Liver (tissue), 9 donors: ENCODE results near the gene ITPKB. TPM values are rescaled to one million over a fixed set of nuclear protein-coding genes. Genes with fewer than 3 reads are reported as not detected.

Source experiments
- DNase-seq: peaks from one replicate; pipeline ENCODE4 v3.0.0-alpha.2; 2017; ENCODE audit warnings: low spot score
- H3K27ac ChIP-seq, 2 donors: one replicate each; pipeline ENCODE4 v1.7.0; 2013; ENCODE audit warnings: inconsistent platforms in 2 of 2, low read length in 2 of 2, control low read depth in 1 of 2, low read depth in 1 of 2, mild to moderate bottlenecking in 1 of 2
- H3K27me3 ChIP-seq, 4 donors: one replicate each; pipeline versions ENCODE4 v1.6.1 to v1.7.0; 2013; ENCODE audit warnings: low read length in 3 of 4, inconsistent platforms in 1 of 4, mild to moderate bottlenecking in 1 of 4, moderate library complexity in 1 of 4; ENCODE audit not compliant: control insufficient read depth in 4 of 4, insufficient read depth in 4 of 4
- H3K36me3 ChIP-seq, 4 donors: one replicate each; pipeline versions ENCODE4 v1.6.1 to v1.7.0; 2013; ENCODE audit warnings: low read length in 3 of 4, mild to moderate bottlenecking in 3 of 4, low read depth in 1 of 4, moderate library complexity in 1 of 4; ENCODE audit not compliant: control insufficient read depth in 4 of 4, insufficient read depth in 3 of 4
- H3K4me1 ChIP-seq, 4 donors: one replicate each; pipeline versions ENCODE4 v1.6.1 to v1.7.0; 2013; ENCODE audit warnings: low read length in 3 of 4, mild to moderate bottlenecking in 3 of 4, moderate library complexity in 1 of 4; ENCODE audit not compliant: control insufficient read depth in 4 of 4, insufficient read depth in 4 of 4
- H3K4me3 ChIP-seq, 3 donors: one replicate each; pipeline versions ENCODE4 v1.6.1 to v1.7.0; 2013; ENCODE audit warnings: low read length in 3 of 3, control low read depth in 1 of 3, low read depth in 1 of 3, mild to moderate bottlenecking in 1 of 3
- H3K9ac ChIP-seq, 2 donors: one replicate each; pipeline ENCODE4 v1.7.0; 2013; ENCODE audit warnings: low read length in 2 of 2, mild to moderate bottlenecking in 2 of 2, moderate library complexity in 2 of 2, control low read depth in 1 of 2, low read depth in 1 of 2
- H3K9me3 ChIP-seq, 4 donors: one replicate each; pipeline versions ENCODE4 v1.6.1 to v1.7.0; 2013; ENCODE audit warnings: low read length in 3 of 4; ENCODE audit not compliant: control insufficient read depth in 4 of 4
- CTCF ChIP-seq: fragments of 150-350 bp; IDR thresholded peaks from 2 replicates; pipeline ENCODE4 v1.5.1; 2017; ENCODE audit warnings: improper control_type of control experiment, low read depth, low read length; ENCODE audit not compliant: missing input control
- EGR1 ChIP-seq, 2 donors: IDR thresholded peaks; 2 replicates each; pipeline ENCODE4 v1.6.1; 2016 to 2018; ENCODE audit warnings: antibody characterized with exemption in 2 of 2, low read depth in 2 of 2
- FOXA1 ChIP-seq: IDR thresholded peaks from 2 replicates; pipeline ENCODE4 v1.6.1; 2016; ENCODE audit warnings: antibody characterized with exemption
- FOXA2 ChIP-seq: IDR thresholded peaks from 2 replicates; pipeline ENCODE4 v1.6.1; 2016; ENCODE audit warnings: antibody characterized with exemption
- GABPA ChIP-seq, 2 donors: IDR thresholded peaks in 1 of 2; conservative IDR thresholded peaks in 1 of 2; 2 replicates each; pipeline ENCODE4 v1.6.1; 2016; ENCODE audit warnings: antibody characterized with exemption in 2 of 2, mild to moderate bottlenecking in 1 of 2, moderate library complexity in 1 of 2
- HNF4G ChIP-seq: IDR thresholded peaks from 2 replicates; pipeline ENCODE4 v1.6.1; 2016; ENCODE audit warnings: antibody characterized with exemption
- JUND ChIP-seq, 2 donors: IDR thresholded peaks; 2 replicates each; pipeline ENCODE4 v1.6.1; 2016; ENCODE audit warnings: antibody characterized with exemption in 2 of 2
- MAX ChIP-seq: IDR thresholded peaks from 2 replicates; pipeline ENCODE4 v1.6.1; 2016; ENCODE audit warnings: antibody characterized with exemption
- NR2F2 ChIP-seq: IDR thresholded peaks from 2 replicates; pipeline ENCODE4 v1.6.1; 2016; ENCODE audit warnings: antibody characterized with exemption
- RAD21 ChIP-seq, 2 donors: IDR thresholded peaks; 2 replicates each; pipeline ENCODE4 v1.6.1; 2016; ENCODE audit warnings: antibody characterized with exemption in 2 of 2, mild to moderate bottlenecking in 2 of 2
- REST ChIP-seq: IDR thresholded peaks from 2 replicates; pipeline ENCODE4 v1.6.1; 2016; ENCODE audit warnings: antibody characterized with exemption, mild to moderate bottlenecking
- RXRA ChIP-seq, 2 donors: IDR thresholded peaks; 2 replicates each; pipeline ENCODE4 v1.6.1; 2017 to 2018; ENCODE audit warnings: antibody characterized with exemption in 2 of 2, mild to moderate bottlenecking in 1 of 2
- TAF1 ChIP-seq: conservative IDR thresholded peaks from 2 replicates; pipeline ENCODE4 v1.6.1; 2016; ENCODE audit warnings: antibody characterized with exemption, mild to moderate bottlenecking
- YY1 ChIP-seq: IDR thresholded peaks from 2 replicates; pipeline ENCODE4 v1.6.1; 2016; ENCODE audit warnings: antibody characterized with exemption, mild to moderate bottlenecking
- ZBTB33 ChIP-seq: IDR thresholded peaks from 2 replicates; pipeline ENCODE4 v1.6.1; 2016; ENCODE audit warnings: antibody characterized with exemption
- WGBS: extraction: QIAGEN DNeasy Blood & Tissue Kit; methylation state at CpG from one replicate; pipeline ENCODE4 v1.1.7; 2013; 5-methylcytosine and 5-hydroxymethylcytosine counted together
- polyA plus RNA-seq, 2 donors: library from polyadenylated mRNA; stranded (reverse) in 1 of 2; unstranded in 1 of 2; fragments of 200-250 nt in 1 of 2; fragments of >200 nt in 1 of 2; fragmentation: Nextera tagmentation in 1 of 2; extraction: Ambion mirVana in 1 of 2; gene quantifications; one replicate each; pipeline versions ENCODE4 v1.2.1 to v1.2.3, GENCODE V29; 2013 to 2015
- total RNA-seq, 2 donors: library from RNA; depleted of rRNA; stranded (reverse); fragments of >200 nt; gene quantifications; one replicate each; pipeline ENCODE4 v1.2.3, GENCODE V29; 2014
- donor health status: healthy.
- donor health status: healthy.
- donor health status: healthy.
- donor health status: healthy.
- donor health status: healthy.

Gene ITPKB
- total and polyA plus RNA-seq, 4 donors: 0.61 to 5.8 (median 3.7) TPM

GRCh38 chr1:226630592-226630991 is 108.5 kb downstream of the ITPKB start (continued):
- no peak for TF ChIP-seq REST

GRCh38 chr1:226629896-226630550 is 109.1 kb downstream of the ITPKB start:
- peaks cover 0 to 2% (median 2%) of the 10 kb centered on the region in 4 donors for H3K4me1 ChIP-seq
- no peak overlapping the region for H3K4me3 ChIP-seq
- TF ChIP-seq JUND (IDR thresholded peaks at IDR 0.05) (no peak), FOXA1 (no peak), GABPA (IDR thresholded peaks at IDR 0.05 in 1 of 2, conservative IDR thresholded peaks at IDR 0.05 in 1 of 2) (no peak), FOXA2 (no peak), RAD21 (IDR thresholded peaks at IDR 0.05) (no peak), YY1 (no peak), HNF4G (no peak), RXRA (IDR thresholded peaks at IDR 0.05) (no peak), NR2F2 (no peak), CTCF (no peak), MAX (no peak), ZBTB33 (no peak), TAF1 (no peak), EGR1 (IDR thresholded peaks at IDR 0.05; ENCODE audit: low read depth in 2 of 2) (no peak), REST (no peak)
- no peaks in the 10 kb centered on the region for H3K27me3 ChIP-seq
- no peak for DNase-seq
- no peaks in the 10 kb centered on the region for H3K36me3 ChIP-seq
- no peaks in the 10 kb centered on the region for H3K9me3 ChIP-seq
- WGBS: 87% methylated on average over 6 of the region's 6 CpGs
- H3K27ac ChIP-seq: no peak overlapping the region
- H3K9ac ChIP-seq: no peak overlapping the region
